Caco-2 (cell line): ENCODE data around the gene ARF1. TPM values are rescaled to one million over a fixed set of nuclear protein-coding genes. Genes with fewer than 3 reads are reported as not detected.

Experiments
- BruUV-seq: library from RNA; stranded (reverse); fragments of 400-500 nt; replicated peaks from 2 replicates; lab custom pipeline; 2021; lab: Mats Ljungman, UMichigan
- CTCF ChIA-PET: fragments of 300-600 bp; sonication (Branson Sonifier 250); formaldehyde crosslinking; loops from one replicate; lab custom pipeline; 2022; ENCODE audit warnings: antibody characterized with exemption; lab: Charles Lee
- POLR2A ChIA-PET: fragments of 300-600 bp; sonication (Branson Sonifier 250); formaldehyde crosslinking; loops from one replicate; lab custom pipeline; 2022; ENCODE audit warnings: antibody characterized with exemption; lab: Charles Lee
- DNase-seq, 2 experiments: peaks; one replicate each; pipeline versions ENCODE4 v3.0.0 to v3.0.0-alpha.2; 2020 to 2022
- H3K27me3 ChIP-seq: replicated peaks from 2 replicates; pipeline ENCODE4 v1.6.0; 2011; ENCODE audit warnings: low read length; ENCODE audit not compliant: control insufficient read depth, insufficient read depth
- H3K36me3 ChIP-seq: 2 replicates; pipeline ENCODE4 v1.5.1; 2011; ENCODE audit warnings: low read length; ENCODE audit not compliant: control insufficient read depth, insufficient read depth
- H3K4me1 ChIP-seq: fragments of 250-450 bp; sonication (Bioruptor Pico); 2 replicates; pipeline ENCODE4 v1.5.1; 2020; ENCODE audit warnings: mild to moderate bottlenecking
- H3K4me3 ChIP-seq: 2 replicates; pipeline ENCODE4 v1.5.1; 2011; ENCODE audit warnings: low read depth, mild to moderate bottlenecking, control low read depth, low read length
- H3K9me3 ChIP-seq: fragments of 250-450 bp; sonication (Bioruptor Pico); 2 replicates; pipeline ENCODE4 v1.5.1; 2020; ENCODE audit warnings: mild to moderate bottlenecking, moderate library complexity
- H3K27ac Mint-ChIP-seq: one replicate; pipeline ENCODE4 v1.8.0; 2022; ENCODE audit warnings: mixed read lengths; ENCODE audit not compliant: unreplicated experiment
- H3K27me3 Mint-ChIP-seq: one replicate; pipeline ENCODE4 v1.8.0; 2022; ENCODE audit warnings: mixed read lengths; ENCODE audit not compliant: insufficient read depth, unreplicated experiment
- H3K36me3 Mint-ChIP-seq: one replicate; pipeline ENCODE4 v1.8.0; 2022; ENCODE audit warnings: mild to moderate bottlenecking, mixed read lengths; ENCODE audit not compliant: insufficient read depth, unreplicated experiment
- H3K4me1 Mint-ChIP-seq: one replicate; pipeline ENCODE4 v1.8.0; 2022; ENCODE audit warnings: low read depth, mixed read lengths; ENCODE audit not compliant: unreplicated experiment
- H3K4me3 Mint-ChIP-seq: one replicate; pipeline ENCODE4 v1.8.0; 2022; ENCODE audit warnings: mild to moderate bottlenecking, moderate library complexity, mixed read lengths; ENCODE audit not compliant: unreplicated experiment
- H3K9me3 Mint-ChIP-seq: one replicate; pipeline ENCODE4 v1.8.0; 2022; ENCODE audit warnings: mixed read lengths; ENCODE audit not compliant: unreplicated experiment
- CTCF ChIP-seq, 2 experiments: fragments of 200-600 bp in 1 of 2; IDR thresholded peaks; 1 replicate in 1 of 2; 2 replicates in 1 of 2; pipeline versions ENCODE4 v1.5.1 to v1.8.0; 2011 to 2022; ENCODE audit warnings: antibody characterized with exemption in 1 of 2, control low read depth in 1 of 2, inconsistent platforms in 1 of 2, low read depth in 1 of 2, low read length in 1 of 2, mild to moderate bottlenecking in 1 of 2, moderate library complexity in 1 of 2; ENCODE audit not compliant: insufficient read depth in 1 of 2, severe bottlenecking in 1 of 2, unreplicated experiment in 1 of 2
- intact Hi-C: fragments of 100-400 bp; cut with micrococcal nuclease; formaldehyde crosslinking; loops from one replicate; pipeline ENCODE4 v1.10.0; 2022; ENCODE audit not compliant: unreplicated experiment
- total RNA-seq: library from RNA; stranded (reverse); gene quantifications from 2 replicates; pipeline ENCODE4 v1.2.3, GENCODE V29; 2022

ARF1 gene
- total RNA-seq, 1 experiment from 2014 or later: 378 TPM

GRCh38 chr1:228120857-228121489 is 38.5 kb downstream of the ARF1 start:
- intact Hi-C loops: no loop called here
- no peaks in the 10 kb centered on the region for H3K4me1 Mint-ChIP-seq
- no TSS peak for BruUV-seq
- ChIA-PET CTCF (no interaction called here), POLR2A (interaction anchor here (0.6 kb wide), 1 partner anchor 62 kb away, joined by 5 read pairs; no protein-coding TSS in a partner anchor)
- peaks cover 6% of the 10 kb centered on the region for H3K36me3 Mint-ChIP-seq
- Histone ChIP-seq H3K4me1 (peaks cover 7% of the 10 kb centered on the region; the same call in 1 of the 2 replicates), H3K4me3 (no peak overlapping the region), H3K9me3 (peaks cover 12% of the 10 kb centered on the region), H3K36me3 (no peaks in the 10 kb centered on the region), H3K27me3 (no peaks in the 10 kb centered on the region)
- H3K27ac Mint-ChIP-seq: no peak overlapping the region
- no peak for TF ChIP-seq CTCF (IDR thresholded peaks at IDR 0.05; ENCODE audit: insufficient read depth in 1 of 2, low read depth in 1 of 2, low read length in 1 of 2, severe bottlenecking in 1 of 2, unreplicated experiment in 1 of 2)
- peaks cover 10% of the 10 kb centered on the region for H3K9me3 Mint-ChIP-seq
- no peaks in the 10 kb centered on the region for H3K27me3 Mint-ChIP-seq
- no peak for DNase-seq
- no peak overlapping the region for H3K4me3 Mint-ChIP-seq

GRCh38 chr1:228122921-228123441 is 40.5 kb downstream of the ARF1 start:
- Mint-ChIP-seq H3K27ac (no peak overlapping the region), H3K36me3 (peaks cover 3% of the 10 kb centered on the region), H3K4me1 (no peaks in the 10 kb centered on the region), H3K4me3 (no peak overlapping the region), H3K9me3 (peaks cover 5% of the 10 kb centered on the region), H3K27me3 (no peaks in the 10 kb centered on the region)
- ChIA-PET CTCF (no interaction called here), POLR2A (no interaction called here)
- no peak overlapping the region for H3K4me3 ChIP-seq
- intact Hi-C loops: no loop called here
- peaks cover 7% of the 10 kb centered on the region; the same call in 1 of the 2 replicates for H3K4me1 ChIP-seq
- no peaks in the 10 kb centered on the region for H3K36me3 ChIP-seq
- H3K27me3 ChIP-seq: no peaks in the 10 kb centered on the region
- H3K9me3 ChIP-seq: peaks cover 4% of the 10 kb centered on the region
- no peak for DNase-seq
- TF ChIP-seq CTCF (IDR thresholded peaks at IDR 0.05; ENCODE audit: insufficient read depth in 1 of 2, low read depth in 1 of 2, low read length in 1 of 2, severe bottlenecking in 1 of 2, unreplicated experiment in 1 of 2): no peak
- BruUV-seq: no TSS peak

GRCh38 chr1:228123505-228123904 is 41.0 kb downstream of the ARF1 start:
- Histone ChIP-seq H3K4me3 (no peak overlapping the region), H3K27me3 (no peaks in the 10 kb centered on the region), H3K4me1 (peaks cover 7% of the 10 kb centered on the region; the same call in 1 of the 2 replicates), H3K9me3 (no peaks in the 10 kb centered on the region), H3K36me3 (no peaks in the 10 kb centered on the region)
- Mint-ChIP-seq H3K27ac (no peak overlapping the region), H3K9me3 (no peaks in the 10 kb centered on the region), H3K4me3 (no peak overlapping the region), H3K27me3 (no peaks in the 10 kb centered on the region), H3K4me1 (no peaks in the 10 kb centered on the region), H3K36me3 (no peaks in the 10 kb centered on the region)
- intact Hi-C loops: no loop called here
- TF ChIP-seq CTCF (IDR thresholded peaks at IDR 0.05; ENCODE audit: insufficient read depth in 1 of 2, low read depth in 1 of 2, low read length in 1 of 2, severe bottlenecking in 1 of 2, unreplicated experiment in 1 of 2): no peak
- no peak for DNase-seq
- CTCF ChIA-PET: interaction anchor here (0.5 kb wide), 1 partner anchor 348 kb away, joined by 3 read pairs; no protein-coding TSS in a partner anchor
- no TSS peak for BruUV-seq
- POLR2A ChIA-PET: no interaction called here
